Endothelial cell (in vitro differentiated cells): ENCODE results near the gene EXOSC10. TPM values are rescaled to one million over a fixed set of nuclear protein-coding genes. Genes with fewer than 3 reads are reported as not detected.

Experiments
- DNase-seq: peaks from one replicate; pipeline ENCODE4 v3.0.0; 2021; ENCODE audit warnings: low spot score
- H3K27ac Mint-ChIP-seq: one replicate; pipeline ENCODE4 v1.8.0; 2021; ENCODE audit warnings: mixed read lengths, inconsistent platforms; ENCODE audit not compliant: unreplicated experiment
- H3K27me3 Mint-ChIP-seq: one replicate; pipeline ENCODE4 v1.8.0; 2021; ENCODE audit warnings: mild to moderate bottlenecking, moderate library complexity, mixed read lengths, inconsistent platforms; ENCODE audit not compliant: unreplicated experiment
- H3K36me3 Mint-ChIP-seq: one replicate; pipeline ENCODE4 v1.8.0; 2021; ENCODE audit warnings: mild to moderate bottlenecking, low read depth, mixed read lengths, inconsistent platforms; ENCODE audit not compliant: unreplicated experiment
- H3K4me1 Mint-ChIP-seq: one replicate; pipeline ENCODE4 v1.8.0; 2021; ENCODE audit warnings: mild to moderate bottlenecking, mixed read lengths, inconsistent platforms; ENCODE audit not compliant: unreplicated experiment
- H3K4me3 Mint-ChIP-seq: one replicate; pipeline ENCODE4 v1.8.0; 2021; ENCODE audit warnings: mild to moderate bottlenecking, mixed read lengths, inconsistent platforms; ENCODE audit not compliant: unreplicated experiment
- H3K9me3 Mint-ChIP-seq: one replicate; pipeline ENCODE4 v1.8.0; 2021; ENCODE audit warnings: mixed read lengths, inconsistent platforms; ENCODE audit not compliant: unreplicated experiment
- total RNA-seq: library from RNA; stranded (reverse); fragmentation: NEBNext Ultra II Directional; extraction: Animal tissue kit (Norgen Biotek cat#: 25700); gene quantifications from one replicate; pipeline ENCODE4 v1.2.1, GENCODE V29; 2021; ENCODE audit not compliant: unreplicated experiment
- TF ChIP-seq, protein P1 (sequence below): fragments of 200-600 bp; sonication (generic); IDR thresholded peaks from one replicate; pipeline ENCODE4 v1.5.0; 2021; ENCODE audit warnings: antibody characterized with exemption; ENCODE audit not compliant: unreplicated experiment

EXOSC10 gene
- total RNA-seq, 1 donor from 2014 or later: 80.6 TPM

GRCh38 chr1:11143907-11144306 is 44.2 kb upstream of the EXOSC10 start:
- TF ChIP-seq, protein P1, sequence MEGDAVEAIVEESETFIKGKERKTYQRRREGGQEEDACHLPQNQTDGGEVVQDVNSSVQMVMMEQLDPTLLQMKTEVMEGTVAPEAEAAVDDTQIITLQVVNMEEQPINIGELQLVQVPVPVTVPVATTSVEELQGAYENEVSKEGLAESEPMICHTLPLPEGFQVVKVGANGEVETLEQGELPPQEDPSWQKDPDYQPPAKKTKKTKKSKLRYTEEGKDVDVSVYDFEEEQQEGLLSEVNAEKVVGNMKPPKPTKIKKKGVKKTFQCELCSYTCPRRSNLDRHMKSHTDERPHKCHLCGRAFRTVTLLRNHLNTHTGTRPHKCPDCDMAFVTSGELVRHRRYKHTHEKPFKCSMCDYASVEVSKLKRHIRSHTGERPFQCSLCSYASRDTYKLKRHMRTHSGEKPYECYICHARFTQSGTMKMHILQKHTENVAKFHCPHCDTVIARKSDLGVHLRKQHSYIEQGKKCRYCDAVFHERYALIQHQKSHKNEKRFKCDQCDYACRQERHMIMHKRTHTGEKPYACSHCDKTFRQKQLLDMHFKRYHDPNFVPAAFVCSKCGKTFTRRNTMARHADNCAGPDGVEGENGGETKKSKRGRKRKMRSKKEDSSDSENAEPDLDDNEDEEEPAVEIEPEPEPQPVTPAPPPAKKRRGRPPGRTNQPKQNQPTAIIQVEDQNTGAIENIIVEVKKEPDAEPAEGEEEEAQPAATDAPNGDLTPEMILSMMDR: no peak
- no peak for DNase-seq
- H3K27me3 Mint-ChIP-seq: peaks cover 1% of the 10 kb centered on the region
- no peak overlapping the region for H3K4me3 Mint-ChIP-seq
- H3K9me3 Mint-ChIP-seq: no peaks in the 10 kb centered on the region
- H3K27ac Mint-ChIP-seq: no peak overlapping the region
- no peaks in the 10 kb centered on the region for H3K4me1 Mint-ChIP-seq
- peaks cover 19% of the 10 kb centered on the region for H3K36me3 Mint-ChIP-seq

DNA sequence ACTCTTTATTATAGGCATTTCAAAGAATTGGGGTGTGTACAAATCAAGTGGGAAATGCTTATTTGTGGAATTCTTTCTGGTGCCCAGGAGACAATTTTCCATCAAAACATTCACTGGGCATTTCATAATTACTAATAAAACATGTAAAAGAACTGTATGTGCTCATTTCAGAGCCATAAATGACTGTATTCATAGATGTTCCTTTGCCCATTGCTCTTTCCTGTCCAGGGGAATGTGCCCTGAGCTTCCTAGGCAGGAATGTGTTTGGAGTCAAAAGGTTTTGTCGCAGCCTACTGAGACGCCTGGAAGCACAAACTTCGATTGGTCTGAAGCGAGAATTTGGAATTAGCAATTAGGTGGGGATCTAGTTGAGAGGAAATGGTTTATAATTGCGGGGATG is 43.7 kb upstream of the EXOSC10 start:
- H3K36me3 Mint-ChIP-seq: peaks cover 24% of the 10 kb centered on the region
- no peak overlapping the region for H3K4me3 Mint-ChIP-seq
- DNase-seq: no peak
- peaks cover 1% of the 10 kb centered on the region for H3K27me3 Mint-ChIP-seq
- TF ChIP-seq, protein P1: no peak
- no peaks in the 10 kb centered on the region for H3K4me1 Mint-ChIP-seq
- no peak overlapping the region for H3K27ac Mint-ChIP-seq
- H3K9me3 Mint-ChIP-seq: no peaks in the 10 kb centered on the region

- Mint-ChIP-seq H3K4me1 (no peaks in the 10 kb centered on the region), H3K27ac (no peak overlapping the region), H3K9me3 (no peaks in the 10 kb centered on the region), H3K36me3 (peaks cover 25% of the 10 kb centered on the region), H3K4me3 (no peak overlapping the region), H3K27me3 (peaks cover 1% of the 10 kb centered on the region)
- TF ChIP-seq, protein P1: no peak
- DNase-seq: no peak
Measured at GRCh38 chr1:11142618-11143391, 43.1 kb upstream of the EXOSC10 start.

DNA sequence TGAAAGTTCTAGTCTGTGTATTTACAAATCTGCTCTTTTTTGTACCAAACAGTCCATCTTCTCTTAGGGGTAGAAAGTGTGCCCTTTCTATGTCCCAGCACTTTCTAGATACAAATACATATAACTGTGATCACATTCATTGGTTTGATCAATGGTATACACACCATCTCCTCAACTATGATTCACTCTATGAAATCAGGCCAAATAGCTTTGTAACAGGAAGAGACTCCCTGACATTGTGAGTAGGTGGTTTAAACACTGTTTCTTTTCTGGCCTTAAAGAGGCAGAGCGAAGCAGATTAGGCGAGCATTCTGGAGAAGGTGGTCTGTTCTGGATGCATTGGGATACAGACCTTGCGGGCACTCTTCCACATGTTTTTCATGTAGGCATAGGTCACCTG is 39.3 kb upstream of the EXOSC10 start:
- Mint-ChIP-seq H3K27me3 (peaks cover 1% of the 10 kb centered on the region), H3K4me1 (no peaks in the 10 kb centered on the region), H3K4me3 (no peak overlapping the region), H3K9me3 (no peaks in the 10 kb centered on the region), H3K27ac (no peak overlapping the region), H3K36me3 (peaks cover 23% of the 10 kb centered on the region)
- TF ChIP-seq, protein P1: no peak
- DNase-seq: no peak

GRCh38 chr1:11138029-11138428 is 38.4 kb upstream of the EXOSC10 start:
- DNase-seq: no peak
- no peaks in the 10 kb centered on the region for H3K9me3 Mint-ChIP-seq
- H3K4me1 Mint-ChIP-seq: no peaks in the 10 kb centered on the region
- H3K27me3 Mint-ChIP-seq: peaks cover 1% of the 10 kb centered on the region
- peaks cover 24% of the 10 kb centered on the region for H3K36me3 Mint-ChIP-seq
- H3K4me3 Mint-ChIP-seq: no peak overlapping the region
- TF ChIP-seq, protein P1: no peak
- H3K27ac Mint-ChIP-seq: no peak overlapping the region
